NCI-H1092 (cell line): ENCODE results near the gene UBAP1.
"Not testable (repeated sequence)": the region's sequence is repeated elsewhere in the genome, so short reads cannot be mapped to it uniquely, and the experiment has no call there.

Source experiments
- DNase-seq: peaks from one replicate; lab custom pipeline; 2025; lab: John Stamatoyannopoulos, UW

The UBAP1 gene

DNA sequence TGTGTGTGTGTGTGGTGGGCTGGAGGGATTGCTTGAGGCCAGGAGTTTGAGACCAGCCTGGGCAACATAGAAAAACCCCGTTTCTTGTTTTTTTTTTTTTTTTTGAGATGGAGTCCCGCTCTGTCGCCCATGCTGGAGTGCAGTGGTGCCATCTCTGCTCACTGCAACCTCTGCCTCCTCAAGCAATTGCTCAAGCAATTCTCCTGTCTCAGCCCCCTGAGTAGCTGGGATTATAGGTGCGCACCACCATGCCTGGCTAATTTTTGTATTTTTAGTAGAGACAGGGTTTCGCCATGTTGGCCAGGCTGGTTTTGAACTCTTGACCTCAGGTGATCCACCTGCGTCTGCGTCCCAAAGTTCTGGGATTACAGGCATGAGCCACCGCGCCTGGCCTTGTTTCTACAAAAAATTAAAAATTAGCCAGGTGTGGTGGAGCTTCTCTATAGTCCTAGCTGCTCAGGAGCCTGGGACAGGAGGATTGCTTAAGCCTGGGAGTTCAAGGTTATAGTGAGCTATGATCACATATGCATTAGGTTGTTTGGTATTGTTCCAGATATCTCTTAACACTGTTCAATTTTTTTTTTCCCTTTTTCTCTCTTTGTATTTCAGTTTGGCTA, 47.4 kb downstream of the UBAP1 start:
- DNase-seq: not testable (repeated sequence)

DNA sequence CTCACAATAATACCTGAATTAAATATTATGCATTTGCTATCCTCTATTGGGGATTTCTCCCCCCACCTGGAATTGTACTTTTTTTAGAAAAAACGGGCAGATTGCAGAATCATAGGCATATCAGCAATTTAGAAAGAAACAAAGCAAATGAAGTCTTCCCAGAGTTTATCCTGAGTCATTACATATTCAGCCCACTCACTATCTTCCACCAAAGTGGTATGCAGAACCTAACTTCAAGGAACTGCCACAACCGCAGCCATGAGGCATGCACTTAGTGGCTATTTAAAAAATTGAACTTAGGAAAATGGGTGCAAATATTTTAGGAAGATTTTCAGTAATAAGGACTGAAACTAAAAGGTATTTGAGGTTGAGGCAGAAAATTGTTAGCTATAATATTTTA, 48.6 kb downstream of the UBAP1 start:
- DNase-seq: no peak

DNA sequence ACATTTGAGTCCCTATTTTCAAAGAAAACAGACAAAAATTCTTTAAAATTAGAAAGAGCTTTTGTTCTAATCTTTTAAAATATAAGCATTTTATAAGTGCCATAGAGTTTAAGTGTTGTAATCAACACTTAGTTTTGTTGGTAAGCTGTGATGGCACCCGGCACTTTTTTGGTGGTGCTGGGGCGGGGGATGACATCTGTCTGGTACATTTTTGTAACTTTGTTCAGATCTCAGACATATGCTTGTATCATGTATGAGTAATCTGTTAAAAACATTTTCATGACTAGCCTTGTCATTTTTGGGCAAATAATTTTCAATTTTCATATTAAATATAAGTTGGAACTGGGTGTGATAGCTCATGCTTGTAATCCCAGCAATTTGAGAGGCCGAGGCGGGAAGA, 51.7 kb downstream of the UBAP1 start:
- DNase-seq: no peak

DNA sequence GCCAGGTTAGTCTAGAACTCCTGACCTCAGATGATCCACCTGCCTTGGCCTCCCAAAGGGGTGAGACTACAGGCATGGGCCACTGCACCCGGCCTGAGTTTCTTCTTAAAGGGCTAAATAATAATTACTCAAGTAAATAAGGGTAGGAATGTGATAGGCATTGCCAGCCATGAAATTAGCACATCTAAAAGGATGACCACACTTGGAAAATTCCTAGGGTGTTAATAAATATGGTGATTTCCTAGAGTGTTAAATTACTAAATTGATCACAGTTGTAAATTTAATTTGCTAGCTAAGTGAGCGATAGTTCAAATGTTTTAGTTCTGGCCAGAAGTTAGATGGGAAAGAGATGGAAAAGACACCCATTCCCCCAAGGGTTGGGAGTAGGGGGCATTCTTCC, 53.4 kb downstream of the UBAP1 start:
- DNase-seq: no peak

DNA sequence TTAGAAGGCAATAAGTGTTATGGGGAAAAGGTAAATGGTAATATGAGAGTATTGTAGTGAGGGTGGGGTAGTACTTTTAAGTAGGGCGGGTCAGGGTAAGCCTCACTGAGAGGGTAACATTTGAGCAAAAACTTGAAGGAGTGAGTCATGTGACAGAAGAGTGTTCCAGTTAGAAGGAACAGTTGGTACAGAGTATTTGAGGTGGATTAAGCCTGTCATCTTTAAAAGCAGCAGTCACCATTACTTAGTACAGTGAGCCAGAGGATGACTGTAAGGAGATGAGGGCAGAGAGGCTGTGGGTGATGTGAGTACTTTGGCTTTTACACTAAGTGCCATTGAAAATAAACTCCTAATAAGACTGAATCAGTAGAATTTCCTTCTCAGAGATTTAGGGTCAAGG, 54.8 kb downstream of the UBAP1 start:
- no peak for DNase-seq

DNA sequence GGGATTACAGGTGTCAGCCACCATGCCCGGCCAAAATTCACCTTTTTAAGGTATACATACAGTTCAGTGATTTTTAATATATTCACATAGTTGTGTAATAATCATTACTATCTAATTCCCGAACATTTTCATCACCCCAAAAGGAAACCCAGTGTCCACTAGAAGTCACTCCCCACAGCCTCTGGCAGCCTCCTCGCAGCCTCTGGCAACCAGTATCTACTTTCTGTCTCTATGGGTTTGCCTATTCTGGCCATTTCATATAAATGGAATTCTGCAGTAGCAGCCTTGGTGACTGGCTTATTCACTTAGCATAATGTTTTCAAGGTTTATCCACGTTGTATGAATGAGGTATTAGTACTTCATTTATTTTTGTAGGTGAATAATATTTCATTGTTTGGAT, 59.0 kb downstream of the UBAP1 start:
- DNase-seq: no peak

DNA sequence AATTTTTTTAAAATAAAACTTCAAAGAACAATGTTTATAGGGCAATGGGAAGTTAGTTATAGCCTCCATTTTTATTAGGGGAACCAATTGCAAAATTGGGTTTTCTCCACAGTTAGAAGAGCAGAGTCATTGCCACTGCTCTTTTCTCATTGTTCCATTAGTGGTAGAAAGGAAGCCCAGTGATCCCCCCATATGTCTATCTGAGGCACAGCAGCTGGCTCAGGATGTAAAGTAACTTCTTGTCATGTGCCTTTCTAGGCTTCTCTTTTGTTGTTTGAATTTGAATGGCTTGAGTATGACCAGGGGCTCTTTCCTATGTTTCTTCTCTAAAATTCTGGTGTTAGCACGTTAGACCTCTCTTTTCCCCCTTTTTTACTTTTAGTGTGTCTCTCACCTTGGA, 61.2 kb downstream of the UBAP1 start:
- DNase-seq: no peak

DNA sequence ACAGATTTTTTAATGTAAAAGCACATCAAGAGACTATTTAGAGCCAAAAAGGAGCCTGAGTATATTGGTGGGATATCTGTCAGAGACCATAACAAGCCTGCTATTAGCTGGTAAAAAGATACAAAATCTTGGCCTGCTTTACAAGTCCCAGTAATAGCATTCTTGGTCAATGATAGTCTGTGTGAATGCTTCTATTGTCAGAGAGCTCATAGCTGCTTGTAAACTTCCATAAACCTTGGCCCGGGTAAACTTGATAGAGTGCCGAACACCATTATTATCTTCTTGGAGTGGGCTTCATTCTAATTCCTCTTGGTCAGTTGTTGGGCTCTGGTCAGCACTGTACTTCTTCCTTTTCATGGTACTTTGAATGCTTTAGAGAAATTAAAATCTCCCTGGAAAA, 64.0 kb downstream of the UBAP1 start:
- no peak for DNase-seq

DNA sequence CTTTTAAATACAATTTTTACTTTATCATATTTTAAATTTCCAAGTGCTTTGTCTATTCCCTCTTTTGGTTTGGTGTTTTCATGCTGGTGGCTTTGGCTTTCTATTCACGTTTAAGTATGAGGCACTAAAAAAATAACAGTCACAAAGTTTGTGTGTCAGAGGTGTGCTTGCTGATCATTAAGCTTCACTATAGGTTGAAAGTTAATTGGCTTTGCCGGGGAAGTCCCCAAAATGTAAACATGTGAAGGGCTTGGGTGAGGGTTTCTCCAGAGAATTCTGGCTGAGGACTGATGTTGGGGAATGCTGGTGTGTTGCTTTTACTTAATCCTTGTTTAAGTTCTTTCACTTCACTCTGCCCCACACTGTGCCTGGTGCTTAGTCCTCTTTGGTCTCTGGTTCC, 66.4 kb downstream of the UBAP1 start:
- DNase-seq: not testable (repeated sequence)

DNA sequence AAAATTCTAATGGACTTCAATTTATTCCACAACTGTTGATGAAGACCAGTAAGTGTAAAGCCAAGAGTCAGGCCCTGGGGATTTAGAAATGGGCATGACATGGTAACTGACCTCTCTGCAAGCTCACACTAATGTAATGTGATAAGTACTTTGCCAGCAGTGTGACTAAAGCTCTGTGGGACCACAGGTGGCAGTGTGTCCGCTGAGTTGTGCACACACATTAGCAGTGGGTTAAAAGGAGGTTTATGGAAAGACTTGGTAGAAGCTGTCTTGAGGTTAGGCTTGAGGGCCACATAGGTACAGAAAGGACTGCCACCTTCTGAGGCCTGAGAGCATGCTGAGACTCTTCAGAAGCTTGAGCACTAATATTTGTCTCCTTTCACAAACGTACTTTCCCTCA, 67.6 kb downstream of the UBAP1 start:
- DNase-seq: no peak

DNA sequence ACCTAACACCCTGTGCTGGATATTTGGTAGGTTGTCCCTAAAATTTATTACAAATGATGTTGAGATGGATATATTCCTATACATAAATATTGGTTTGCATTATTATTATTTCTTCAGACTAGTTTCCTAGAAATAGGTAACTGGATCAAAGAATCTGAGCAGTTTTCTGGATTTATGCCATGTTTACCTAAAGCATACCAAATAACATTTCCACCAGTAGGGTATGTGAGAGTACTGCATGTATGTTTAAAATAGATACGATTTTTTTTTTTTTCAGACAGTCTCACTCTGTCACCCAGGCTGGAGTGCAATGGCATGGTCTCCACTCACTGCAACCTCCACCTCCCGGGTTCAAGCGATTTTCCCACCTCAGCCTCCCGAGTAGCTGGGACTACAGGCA, 68.9 kb downstream of the UBAP1 start:
- DNase-seq: not testable (repeated sequence)

DNA sequence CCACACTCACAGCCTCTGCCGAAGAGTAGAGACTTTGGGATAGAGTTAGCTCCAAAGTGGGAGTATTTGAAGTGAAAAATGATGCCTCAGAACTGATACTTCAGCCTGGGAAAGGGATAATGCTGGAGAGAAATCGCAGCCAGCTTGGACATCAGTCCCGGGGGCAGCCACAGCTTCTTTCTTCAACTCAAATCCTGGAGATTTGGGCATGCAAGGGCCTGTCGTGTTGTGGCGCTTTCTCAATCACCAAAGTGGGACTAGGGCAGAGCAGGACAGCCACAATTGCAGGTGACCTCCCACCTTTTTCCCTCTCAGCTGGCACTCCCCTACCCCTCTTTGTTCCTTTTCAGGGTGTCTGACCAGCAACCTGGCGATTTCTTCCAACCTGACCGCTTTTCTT, 70.4 kb downstream of the UBAP1 start:
- DNase-seq: no peak

DNA sequence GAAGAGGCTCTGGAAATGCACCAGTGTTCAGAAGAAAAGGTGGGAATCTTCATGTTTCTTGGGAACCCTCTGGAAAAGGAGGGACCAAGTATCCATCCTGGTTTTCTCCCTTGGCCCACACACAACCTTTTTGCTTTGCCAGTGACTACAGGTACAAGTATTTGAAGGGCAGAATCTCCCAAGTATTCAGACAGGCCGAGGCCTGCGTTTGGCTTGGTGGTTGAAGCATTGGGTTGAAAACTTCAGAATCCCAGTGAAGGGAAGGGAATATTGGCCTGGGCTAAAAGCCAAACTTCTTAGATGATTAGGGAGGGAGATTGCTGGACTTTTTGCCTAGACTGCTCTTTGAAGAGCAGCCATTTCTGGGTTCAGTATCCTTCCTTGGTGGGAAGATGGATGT, 71.9 kb downstream of the UBAP1 start:
- no peak for DNase-seq

DNA sequence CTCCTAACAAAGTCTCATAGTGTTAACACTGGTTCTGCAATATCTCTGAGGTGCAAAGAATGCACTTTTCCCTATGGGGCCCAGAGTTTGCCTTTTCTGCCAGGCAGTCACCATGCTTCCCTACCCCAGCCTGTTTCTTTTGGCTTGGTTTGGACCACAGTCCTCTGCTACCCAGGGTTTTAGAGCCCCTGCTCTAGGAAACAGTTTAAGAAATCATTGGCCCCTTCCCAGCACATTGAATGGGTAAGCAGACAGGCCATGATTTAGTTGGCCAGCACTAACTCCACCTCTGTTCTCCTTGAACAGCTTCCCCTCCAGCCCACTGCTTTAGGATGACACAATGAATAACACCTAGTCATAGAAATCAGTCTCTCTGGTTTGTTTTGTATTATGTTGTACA, 73.2 kb downstream of the UBAP1 start:
- no peak for DNase-seq

DNA sequence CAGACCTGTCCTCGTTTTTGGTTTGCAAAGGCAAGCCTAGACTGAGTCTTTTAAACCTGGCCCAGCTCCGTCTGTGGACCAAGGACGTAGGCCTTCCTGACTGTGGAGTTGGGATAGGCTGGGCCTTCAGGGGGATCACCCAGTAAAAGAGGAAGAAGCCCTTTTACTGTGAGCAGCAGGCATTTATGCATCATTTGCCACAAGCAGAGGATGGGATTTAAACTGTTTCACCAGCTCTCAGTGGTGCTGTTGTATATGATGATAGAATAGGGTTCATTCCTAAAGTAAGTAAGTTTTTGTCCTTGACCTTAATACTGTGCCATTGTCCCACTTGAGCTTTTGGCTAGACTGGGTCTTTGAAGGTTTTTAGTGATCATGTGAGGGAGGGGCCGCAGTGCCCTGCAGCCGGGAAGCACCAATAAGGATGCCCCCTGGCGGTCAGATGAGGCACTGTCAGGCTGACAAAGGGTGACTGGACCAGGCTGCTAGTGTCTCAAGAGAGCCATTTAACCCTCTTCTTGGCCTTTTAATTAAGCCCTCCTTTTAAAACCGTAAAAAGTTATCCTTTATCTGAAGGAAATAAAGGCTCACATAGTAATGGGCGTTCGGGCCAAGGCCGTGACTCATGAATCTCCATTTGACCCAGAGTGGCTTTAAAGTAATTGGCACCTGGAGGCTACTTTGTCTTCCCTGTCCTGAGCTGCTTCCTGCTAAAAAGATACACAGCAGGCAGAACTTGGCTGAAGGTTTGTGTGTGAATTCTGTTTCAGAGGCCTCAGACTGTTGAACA, 74.0 kb downstream of the UBAP1 start:
- DNase-seq: no peak

DNA sequence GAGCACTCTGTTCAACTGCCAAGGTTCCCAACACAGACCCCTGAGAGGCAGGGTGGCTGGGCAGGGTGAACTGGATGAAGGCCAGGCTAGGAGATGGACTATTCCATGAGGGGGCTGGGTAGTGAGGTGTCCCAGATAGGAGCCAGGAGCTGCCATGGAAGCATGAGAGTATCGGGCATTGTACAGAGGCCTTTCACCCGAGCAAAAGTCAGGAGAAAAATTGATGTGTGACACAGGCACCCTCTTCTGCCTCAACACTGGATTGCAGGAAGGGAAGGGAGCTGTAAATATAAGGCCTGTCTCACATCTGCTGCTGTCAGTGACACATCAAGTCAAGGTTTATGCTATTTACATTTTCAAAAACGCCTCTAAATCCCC, 74.6 kb downstream of the UBAP1 start:
- DNase-seq: no peak

DNA sequence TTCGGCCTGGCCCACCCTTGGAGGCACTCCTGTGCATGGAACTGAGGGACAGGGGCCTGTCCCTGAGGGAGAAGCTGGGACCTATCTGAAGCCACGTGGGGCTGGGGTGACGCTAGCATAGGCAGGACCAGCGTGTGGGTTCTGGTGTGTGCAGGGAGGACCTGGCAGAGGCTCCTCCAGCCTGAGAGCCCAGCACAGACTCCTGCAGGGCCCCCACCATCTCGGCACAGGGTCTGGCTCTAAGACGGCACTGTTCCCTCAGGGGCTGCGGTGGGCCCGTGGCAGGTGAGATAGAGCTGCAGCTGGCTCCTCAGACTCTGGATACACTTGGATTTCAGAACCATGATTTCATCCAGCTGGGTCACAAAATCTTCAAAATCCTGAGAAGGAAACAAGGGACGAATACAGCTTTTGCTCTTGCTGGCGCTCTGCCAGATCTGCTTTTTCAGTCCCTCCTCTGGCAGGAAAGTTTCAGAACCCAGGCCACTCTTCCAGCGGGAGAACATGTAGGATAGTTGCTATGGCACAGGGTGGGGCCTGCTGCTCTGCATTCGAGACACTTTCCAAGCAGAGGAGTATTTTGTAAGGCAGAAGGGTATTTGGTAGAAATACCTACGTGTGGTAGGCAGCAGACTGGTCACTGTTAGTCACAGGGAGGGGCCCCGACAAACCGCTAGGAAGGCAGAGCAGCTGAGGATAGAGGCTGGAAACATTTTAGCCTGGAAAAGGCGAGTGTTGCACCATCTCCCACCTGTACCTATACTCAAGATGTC, 75.5 kb downstream of the UBAP1 start:
- DNase-seq: no peak

DNA sequence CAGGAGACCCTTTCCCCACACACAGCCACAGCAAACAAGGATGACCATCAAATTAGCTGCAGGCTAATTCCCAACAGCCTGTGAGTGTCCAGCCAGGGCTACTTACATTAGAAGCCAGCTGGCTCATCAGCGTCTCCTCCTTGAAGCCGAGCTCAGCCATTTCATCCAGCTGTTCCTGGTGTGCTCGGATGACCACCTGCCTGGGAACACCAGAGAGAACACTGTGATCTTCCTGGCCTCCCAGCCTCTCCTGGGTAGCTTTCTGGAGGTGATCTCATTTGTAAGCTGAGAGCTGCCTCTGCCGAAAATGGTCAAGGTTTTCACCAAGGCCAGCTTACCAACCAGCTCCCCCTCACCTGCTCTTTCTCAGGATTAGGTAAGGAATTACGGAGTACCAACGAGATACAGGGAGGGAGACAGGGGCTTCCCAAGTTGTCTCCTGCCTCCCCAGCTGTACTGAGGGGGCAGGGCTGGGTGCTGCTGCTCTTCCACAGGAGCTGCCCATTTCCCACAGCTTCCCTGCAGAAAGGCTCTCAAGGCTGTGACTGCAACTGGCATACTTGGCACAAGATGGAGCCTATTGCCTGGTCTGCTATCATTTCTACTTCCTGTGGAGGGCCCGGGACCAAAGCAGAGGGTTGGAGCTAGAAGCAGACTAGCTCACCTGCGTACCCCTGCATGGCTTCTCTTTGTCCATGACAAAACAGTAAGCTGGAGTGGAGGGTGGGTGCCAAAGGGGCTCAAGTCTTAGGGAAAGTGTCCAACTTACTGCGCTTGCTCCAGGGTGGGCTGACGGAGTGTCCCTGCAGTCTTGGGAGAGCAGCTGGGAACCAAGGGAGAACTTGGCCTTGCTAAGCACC, 76.4 kb downstream of the UBAP1 start:
- DNase-seq: no peak

DNA sequence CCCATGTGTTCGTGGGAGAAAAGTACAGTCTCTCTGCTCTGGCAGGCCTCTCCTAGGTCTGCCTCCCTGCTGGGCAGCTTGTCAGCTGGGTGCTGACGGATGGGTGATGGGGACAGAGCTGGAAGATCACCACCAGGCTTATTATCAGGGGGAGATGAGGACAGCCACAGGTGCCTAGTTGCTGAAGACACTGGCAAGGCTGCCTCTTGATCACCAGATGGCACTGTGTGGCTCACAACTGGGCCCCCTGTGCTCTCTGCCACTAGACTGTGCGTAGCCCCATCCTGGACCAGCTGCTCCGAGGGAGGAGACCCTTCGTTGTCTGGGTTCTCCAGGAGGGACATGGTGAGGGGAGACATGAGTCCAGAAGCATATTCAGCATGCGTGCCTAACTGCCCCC, 77.3 kb downstream of the UBAP1 start:
- no peak for DNase-seq

DNA sequence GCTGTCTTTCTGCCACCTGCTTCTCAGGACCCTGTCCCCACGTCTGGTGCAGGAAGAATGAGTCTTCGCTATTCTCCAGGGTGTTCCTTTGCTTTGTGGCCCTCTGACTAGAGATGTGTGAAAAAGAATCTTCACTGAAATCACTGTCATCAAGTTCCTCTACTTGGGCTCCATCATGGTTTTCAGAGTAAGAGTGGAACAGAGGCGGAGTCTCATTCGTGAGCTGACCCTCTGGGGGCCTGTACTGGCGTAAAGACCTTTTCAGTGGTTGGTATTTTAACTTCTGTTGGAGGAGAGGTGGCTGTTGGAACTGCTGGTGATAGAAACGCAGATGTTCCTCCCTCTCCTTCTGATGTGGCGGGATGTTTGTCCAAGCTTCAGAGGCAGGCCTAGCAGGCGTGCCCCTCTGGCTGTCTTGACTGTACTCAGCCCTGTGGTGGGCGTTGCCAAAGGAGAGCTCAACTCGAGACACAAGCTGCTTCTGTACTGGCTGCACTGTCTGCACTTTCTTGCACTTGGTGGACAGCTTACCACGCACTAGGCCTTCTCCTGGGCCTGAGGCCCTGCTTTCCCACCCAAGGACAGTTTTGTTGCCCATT, 78.2 kb downstream of the UBAP1 start:
- DNase-seq: no peak

DNA sequence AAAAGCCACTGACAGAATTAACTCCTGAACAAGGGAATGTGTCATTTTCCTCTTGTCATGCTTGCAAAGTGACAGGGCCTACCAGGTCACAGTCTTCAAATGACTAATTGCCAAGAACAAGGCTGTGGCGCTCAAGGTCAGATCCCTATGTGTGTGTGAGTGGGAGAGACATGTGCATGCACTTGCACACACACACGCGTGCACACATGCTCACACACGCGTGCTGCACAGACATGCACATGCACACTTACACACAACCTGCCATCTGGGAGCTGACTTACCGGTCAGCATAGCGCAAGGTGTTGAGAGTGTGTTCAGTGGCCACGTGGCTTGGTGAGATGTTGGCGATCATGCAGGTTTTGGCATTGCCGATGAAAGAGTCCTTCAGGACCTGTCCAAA, 80.5 kb downstream of the UBAP1 start:
- DNase-seq: no peak

DNA sequence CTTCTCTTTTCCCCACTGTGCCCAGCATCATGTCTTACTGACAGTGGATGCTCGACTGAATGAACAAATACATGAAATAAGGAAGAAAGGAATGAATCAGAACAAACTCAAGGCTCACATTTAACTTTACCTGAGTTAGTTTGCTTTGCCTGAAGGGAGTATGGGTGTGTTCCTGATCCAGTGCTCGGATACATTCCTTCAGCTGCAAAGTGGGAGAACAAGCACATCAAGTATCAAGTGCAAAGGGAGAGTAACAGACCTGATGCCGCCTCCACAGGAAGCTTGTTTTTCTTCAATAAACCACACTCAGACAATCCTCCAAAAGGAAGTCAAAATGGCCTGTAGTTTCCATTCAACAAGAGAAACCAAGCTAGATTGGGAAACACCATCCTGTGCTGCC, 84.1 kb downstream of the UBAP1 start:
- DNase-seq: no peak
